22Rv1 (cell line): ENCODE measurements around the gene DNAJC17.

Experiments used
- CTCF ChIP-seq: fragments of 450-650 bp; IDR thresholded peaks from 2 replicates; pipeline ENCODE4 v1.5.1; 2017; ENCODE audit warnings: mild to moderate bottlenecking
- ZFX ChIP-seq: fragments of 450-650 bp; IDR thresholded peaks from 2 replicates; pipeline ENCODE4 v1.6.1; 2017; ENCODE audit warnings: antibody characterized with exemption, borderline replicate concordance

DNA sequence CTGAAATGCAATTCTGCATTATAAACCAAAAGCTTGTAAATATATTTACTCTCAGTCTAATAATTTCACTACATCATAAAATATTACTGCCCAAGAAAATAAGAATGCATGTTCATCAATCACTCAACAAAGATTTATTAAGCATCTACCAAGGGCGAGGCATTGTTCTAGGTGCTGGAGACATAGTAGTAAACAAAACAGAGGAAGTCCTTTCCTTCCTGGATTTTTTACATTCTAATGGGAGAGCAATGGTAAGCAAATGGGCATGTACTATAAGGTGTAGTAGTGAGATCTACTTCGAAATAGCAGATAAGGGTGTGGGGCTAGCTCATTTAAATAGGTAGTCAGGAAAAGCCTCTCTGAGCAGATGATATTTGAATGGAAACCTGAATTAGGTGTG lies 11.2 kb downstream of the DNAJC17 start:
- TF ChIP-seq CTCF (no peak), ZFX (no peak)
